Upper lobe of left lung (tissue), 6 donors: ENCODE data around the gene ANKRD40. TPM values are rescaled to one million over a fixed set of nuclear protein-coding genes. Genes with fewer than 3 reads are reported as not detected.
A peak's percentile ranks its signal among the peaks of the same experiment; 100 is the strongest.
"Not testable (repeated sequence)": the region's sequence is repeated elsewhere in the genome, so short reads cannot be mapped to it uniquely, and the experiment has no call there.

Experiments used
- ATAC-seq, 2 donors: fragments of 200-7000 bp; cut with Tn5 transposase; one replicate each; pipeline ENCODE4 v1.9.1; 2022; ENCODE audit warnings: mild to moderate bottlenecking in 2 of 2, moderate library complexity in 2 of 2; ENCODE audit not compliant: low FRiP score in 2 of 2
- DNase-seq, 2 donors: peaks; one replicate each; pipeline ENCODE4 v3.0.0-alpha.2; 2019 to 2020
- H3K27ac ChIP-seq, 4 donors: fragments of 200-600 bp; sonication (generic); one replicate each; pipeline ENCODE4 v1.5.1; 2016 to 2019
- H3K27me3 ChIP-seq, 4 donors: fragments of 200-600 bp; sonication (generic); one replicate each; pipeline ENCODE4 v1.5.1; 2017 to 2019
- H3K36me3 ChIP-seq, 4 donors: fragments of 200-600 bp; sonication (generic); one replicate each; pipeline ENCODE4 v1.5.1; 2016 to 2019
- H3K4me1 ChIP-seq, 4 donors: fragments of 200-600 bp; sonication (generic); one replicate each; pipeline ENCODE4 v1.5.1; 2018 to 2019
- H3K4me3 ChIP-seq, 4 donors: fragments of 200-600 bp; sonication (generic); one replicate each; pipeline ENCODE4 v1.5.1; 2017 to 2019; ENCODE audit warnings: mild to moderate bottlenecking in 2 of 4, moderate library complexity in 1 of 4
- H3K9me3 ChIP-seq, 4 donors: fragments of 200-600 bp; sonication (generic); one replicate each; pipeline ENCODE4 v1.5.1; 2018 to 2019
- CTCF ChIP-seq, 6 experiments: fragments of 450-650 bp in 4 of 6; fragments of 200-600 bp in 2 of 6; sonication (generic) in 2 of 6; IDR thresholded peaks; one replicate each; pipeline ENCODE4 v1.5.1; 2016 to 2019; ENCODE audit warnings: antibody characterized with exemption in 6 of 6
- EP300 ChIP-seq, 4 donors: sonication (generic); formaldehyde crosslinking; IDR thresholded peaks; one replicate each; pipeline ENCODE4 v1.5.1; 2017; ENCODE audit warnings: antibody characterized with exemption in 4 of 4, control low read depth in 2 of 4
- POLR2A ChIP-seq, 4 donors: fragments of 450-650 bp; IDR thresholded peaks; one replicate each; pipeline ENCODE4 v1.5.1; 2016 to 2017; ENCODE audit warnings: antibody characterized with exemption in 4 of 4, mild to moderate bottlenecking in 2 of 4
- POLR2AphosphoS5 ChIP-seq, 2 donors: sonication (generic); formaldehyde crosslinking; IDR thresholded peaks; one replicate each; pipeline ENCODE4 v1.5.1; 2017; ENCODE audit warnings: antibody characterized with exemption in 2 of 2
- WGBS, 2 donors: methylation state at CpG; one replicate each; pipeline ENCODE4 v1.1.5; 2017 to 2018; 5-methylcytosine and 5-hydroxymethylcytosine counted together
- total RNA-seq, 6 donors: library from RNA; depleted of rRNA in 4 of 6; stranded (reverse); fragments of >200 nt in 4 of 6; gene quantifications; one replicate each; pipeline versions ENCODE4 v1.1.0 to v1.2.1, GENCODE V29; 2016 to 2021
- donor health status: DM: no; HTN: no; CAD: no; lungs with moderate emphysema.
- donor health status: DM: no; HTN: yes; CAD: no; lungs with severe emphysema.

ANKRD40 gene
- total RNA-seq, 6 donors from 2014 or later = 27.9 to 52.9 (median 43.7) TPM

- H3K4me1 ChIP-seq = peaks cover 22 to 32% (median 24%) of the 10 kb centered on the region in 4 donors
- 92 to 96% methylated on average over 4 of the region's 4 CpGs for WGBS, 2 donors
- no peak overlapping the region for H3K4me3 ChIP-seq
- ATAC-seq (no peak), DNase-seq (no peak)
- no peaks in the 10 kb centered on the region for H3K36me3 ChIP-seq
- H3K27me3 ChIP-seq = no peaks in the 10 kb centered on the region
- no peak for TF ChIP-seq POLR2A (IDR thresholded peaks at IDR 0.05)
- no peak for TF ChIP-seq POLR2AphosphoS5 (IDR thresholded peaks at IDR 0.05)
- TF ChIP-seq EP300 (IDR thresholded peaks at IDR 0.05) = no peak
- TF ChIP-seq CTCF (IDR thresholded peaks at IDR 0.05) = no peak
- no peak overlapping the region for H3K27ac ChIP-seq
- no peaks in the 10 kb centered on the region for H3K9me3 ChIP-seq
These were observed 2.9 kb upstream of the ANKRD40 start for GRCh38 chr17:50710650-50711049.

DNA sequence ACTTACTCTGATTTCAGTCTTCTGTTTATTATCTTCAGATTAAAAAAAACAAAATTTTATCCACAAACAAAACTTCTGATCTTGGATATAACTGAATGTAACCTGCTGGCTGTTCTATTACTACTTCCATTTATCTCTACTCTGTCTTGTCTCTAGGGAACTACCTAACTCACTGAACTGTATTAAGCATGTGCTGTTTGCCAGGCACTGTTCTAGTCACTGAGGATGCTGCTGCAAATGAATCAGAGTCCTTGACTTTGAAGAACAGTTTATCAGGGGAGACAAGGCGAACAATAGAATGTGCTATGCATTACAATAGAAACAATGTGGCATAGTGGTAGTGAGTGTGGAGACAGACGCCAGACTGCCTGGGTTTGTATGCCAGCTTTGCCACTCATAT is 2.3 kb upstream of the ANKRD40 start:
- DNase-seq (no peak), ATAC-seq (no peak)
- Histone ChIP-seq H3K27me3 (no peaks in the 10 kb centered on the region), H3K36me3 (no peaks in the 10 kb centered on the region), H3K27ac (no peak overlapping the region), H3K4me1 (peaks cover 22 to 38% (median 24%) of the 10 kb centered on the region in 4 donors), H3K9me3 (no peaks in the 10 kb centered on the region), H3K4me3 (no peak overlapping the region)
- 78 to 80% methylated on average over 2 of the region's 2 CpGs for WGBS, 2 donors
- TF ChIP-seq POLR2A (IDR thresholded peaks at IDR 0.05) (no peak), POLR2AphosphoS5 (IDR thresholded peaks at IDR 0.05) (no peak), CTCF (IDR thresholded peaks at IDR 0.05) (no peak), EP300 (IDR thresholded peaks at IDR 0.05) (no peak)

DNA sequence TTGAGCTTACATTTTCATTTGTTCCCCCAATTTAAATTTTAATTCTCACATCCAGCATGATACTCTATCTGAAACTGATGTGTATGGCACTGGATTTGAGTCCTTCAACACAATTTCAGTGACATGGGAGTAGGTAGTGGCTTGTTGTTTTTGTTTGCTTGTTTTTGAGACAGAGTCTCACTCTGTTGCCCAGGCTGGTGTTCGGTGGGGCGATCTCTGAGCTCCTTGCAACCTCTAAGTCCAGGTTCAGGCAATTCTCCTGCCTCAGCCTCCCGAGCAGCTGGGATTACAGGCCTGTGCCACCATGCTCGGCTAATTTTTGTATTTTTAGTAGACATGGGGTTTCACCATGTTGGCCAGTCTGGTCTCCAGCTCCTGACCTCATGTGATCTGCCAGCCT is 1.3 kb upstream of the ANKRD40 start:
- Histone ChIP-seq H3K4me3 (peak overlapping the region in 1 of 4 donors; percentile 68), H3K27ac (peak overlapping the region; percentile 89 to 97 (median 97)), H3K4me1 (peaks cover 22 to 45% (median 24%) of the 10 kb centered on the region in 4 donors)
- H3K36me3 ChIP-seq, H3K9me3 ChIP-seq, H3K27me3 ChIP-seq, DNase-seq, ATAC-seq: not testable (repeated sequence)
- WGBS, 2 donors = 94 to 96% methylated on average over 4 of the region's 4 CpGs

DNA sequence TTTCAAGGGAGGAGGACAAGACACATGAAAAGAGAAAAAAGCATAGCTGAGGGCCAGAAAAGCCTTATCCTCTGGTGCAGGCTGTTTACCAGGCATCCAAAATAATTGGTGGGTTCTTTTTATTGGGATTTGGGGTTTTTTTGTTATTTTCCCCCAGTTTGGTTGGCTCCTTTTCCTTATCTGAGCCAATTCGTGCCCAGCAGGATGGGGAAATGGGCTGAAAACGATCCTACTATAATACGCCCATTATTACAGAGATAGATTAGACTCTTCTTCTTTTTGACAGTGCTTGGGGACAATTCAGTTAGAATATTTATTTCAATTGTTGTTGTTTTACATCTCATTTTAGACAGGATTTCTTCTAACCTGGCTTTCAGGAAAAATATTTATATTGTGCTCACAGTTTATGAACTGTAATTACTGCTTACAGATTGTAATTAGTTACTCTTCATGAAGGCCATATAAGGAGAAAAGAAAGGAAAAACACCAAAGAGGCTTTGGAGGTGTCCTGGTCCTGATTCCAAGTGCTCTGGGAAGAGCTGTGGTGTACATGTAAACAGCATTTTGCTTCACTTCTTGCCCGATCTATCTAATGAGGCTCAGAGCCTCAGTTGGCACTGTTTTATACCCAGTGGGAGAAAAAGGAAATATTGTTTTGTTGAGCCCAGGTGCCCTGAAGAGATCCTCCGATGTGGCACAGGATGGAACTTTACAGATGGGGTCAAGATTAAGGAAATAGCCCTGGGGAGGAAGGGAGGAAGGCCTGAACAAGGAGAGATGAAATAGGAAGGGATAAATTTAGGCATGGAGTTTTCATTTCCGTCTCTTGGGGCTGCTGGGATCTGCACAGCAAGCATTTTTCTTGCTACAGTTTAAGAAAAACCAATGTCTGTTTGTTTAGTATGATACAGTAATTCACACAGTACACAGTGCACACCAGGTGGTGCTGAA is 611 bp upstream of the ANKRD40 start:
- H3K9me3 ChIP-seq = no peaks in the 10 kb centered on the region
- no peaks in the 10 kb centered on the region for H3K27me3 ChIP-seq
- DNase-seq (no peak), ATAC-seq (peak in 1 of 2 donors; percentile 32)
- H3K4me3 ChIP-seq = peak overlapping the region in 3 of 4 donors; percentile 68 to 86 (median 84)
- H3K4me1 ChIP-seq = peaks cover 25 to 52% (median 28%) of the 10 kb centered on the region in 4 donors
- peaks cover 0 to 8% (median 0%) of the 10 kb centered on the region in 4 donors for H3K36me3 ChIP-seq
- peak overlapping the region; percentile 89 to 97 (median 97) for H3K27ac ChIP-seq
- TF ChIP-seq POLR2A (IDR thresholded peaks at IDR 0.05) = peak in 2 of 4 donors; percentile 24 to 46
- TF ChIP-seq CTCF (IDR thresholded peaks at IDR 0.05) = no peak
- WGBS, 2 donors = 7% methylated on average over 6 of the region's 6 CpGs

DNA sequence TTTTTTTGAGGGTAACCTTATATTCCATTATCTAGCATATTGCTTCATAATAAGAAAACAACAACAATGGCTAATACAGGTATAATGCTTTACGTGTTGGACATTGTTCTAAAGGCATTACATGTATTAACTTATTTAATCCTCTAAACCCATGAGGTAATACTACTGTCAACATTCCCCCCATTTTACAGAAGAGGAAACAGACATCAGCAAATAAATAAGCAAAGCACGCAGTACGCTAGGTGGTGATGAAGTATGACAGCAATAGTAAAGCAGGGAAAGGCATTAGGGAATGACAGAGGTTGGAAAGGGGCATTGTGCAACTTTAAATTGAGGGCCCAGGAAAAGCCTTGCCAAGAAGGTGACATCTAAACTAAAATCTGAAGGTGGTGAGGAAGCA is 4.6 kb downstream of the ANKRD40 start:
- H3K36me3 ChIP-seq = peaks cover 4 to 42% (median 22%) of the 10 kb centered on the region in 4 donors
- H3K27ac ChIP-seq = no peak overlapping the region
- WGBS, 2 donors = 75 to 85% methylated on average over 3 of the region's 3 CpGs
- H3K4me3 ChIP-seq = no peak overlapping the region
- peaks cover 14 to 42% (median 18%) of the 10 kb centered on the region in 4 donors for H3K4me1 ChIP-seq
- TF ChIP-seq EP300 (IDR thresholded peaks at IDR 0.05) (no peak), POLR2AphosphoS5 (IDR thresholded peaks at IDR 0.05) (no peak), POLR2A (IDR thresholded peaks at IDR 0.05) (no peak), CTCF (IDR thresholded peaks at IDR 0.05) (no peak)
- DNase-seq (no peak), ATAC-seq (no peak)
- no peaks in the 10 kb centered on the region for H3K9me3 ChIP-seq
- H3K27me3 ChIP-seq = no peaks in the 10 kb centered on the region
